Measurements from ENCODE around the gene FNBP1. TPM values are rescaled to one million over a fixed set of nuclear protein-coding genes. Genes with fewer than 3 reads are reported as not detected.

The FNBP1 gene
- total and polyA plus RNA-seq, 10 of the 15 experiments (the other 5 are each of a cell fraction or from before 2014, with no cell fraction given), result 64.5 to 353 (median 179) TPM

- TF ChIP-seq, protein P1, sequence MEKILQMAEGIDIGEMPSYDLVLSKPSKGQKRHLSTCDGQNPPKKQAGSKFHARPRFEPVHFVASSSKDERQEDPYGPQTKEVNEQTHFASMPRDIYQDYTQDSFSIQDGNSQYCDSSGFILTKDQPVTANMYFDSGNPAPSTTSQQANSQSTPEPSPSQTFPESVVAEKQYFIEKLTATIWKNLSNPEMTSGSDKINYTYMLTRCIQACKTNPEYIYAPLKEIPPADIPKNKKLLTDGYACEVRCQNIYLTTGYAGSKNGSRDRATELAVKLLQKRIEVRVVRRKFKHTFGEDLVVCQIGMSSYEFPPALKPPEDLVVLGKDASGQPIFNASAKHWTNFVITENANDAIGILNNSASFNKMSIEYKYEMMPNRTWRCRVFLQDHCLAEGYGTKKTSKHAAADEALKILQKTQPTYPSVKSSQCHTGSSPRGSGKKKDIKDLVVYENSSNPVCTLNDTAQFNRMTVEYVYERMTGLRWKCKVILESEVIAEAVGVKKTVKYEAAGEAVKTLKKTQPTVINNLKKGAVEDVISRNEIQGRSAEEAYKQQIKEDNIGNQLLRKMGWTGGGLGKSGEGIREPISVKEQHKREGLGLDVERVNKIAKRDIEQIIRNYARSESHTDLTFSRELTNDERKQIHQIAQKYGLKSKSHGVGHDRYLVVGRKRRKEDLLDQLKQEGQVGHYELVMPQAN (conservative IDR thresholded peaks at IDR 0.05), result no peak
- TF ChIP-seq, protein P2, sequence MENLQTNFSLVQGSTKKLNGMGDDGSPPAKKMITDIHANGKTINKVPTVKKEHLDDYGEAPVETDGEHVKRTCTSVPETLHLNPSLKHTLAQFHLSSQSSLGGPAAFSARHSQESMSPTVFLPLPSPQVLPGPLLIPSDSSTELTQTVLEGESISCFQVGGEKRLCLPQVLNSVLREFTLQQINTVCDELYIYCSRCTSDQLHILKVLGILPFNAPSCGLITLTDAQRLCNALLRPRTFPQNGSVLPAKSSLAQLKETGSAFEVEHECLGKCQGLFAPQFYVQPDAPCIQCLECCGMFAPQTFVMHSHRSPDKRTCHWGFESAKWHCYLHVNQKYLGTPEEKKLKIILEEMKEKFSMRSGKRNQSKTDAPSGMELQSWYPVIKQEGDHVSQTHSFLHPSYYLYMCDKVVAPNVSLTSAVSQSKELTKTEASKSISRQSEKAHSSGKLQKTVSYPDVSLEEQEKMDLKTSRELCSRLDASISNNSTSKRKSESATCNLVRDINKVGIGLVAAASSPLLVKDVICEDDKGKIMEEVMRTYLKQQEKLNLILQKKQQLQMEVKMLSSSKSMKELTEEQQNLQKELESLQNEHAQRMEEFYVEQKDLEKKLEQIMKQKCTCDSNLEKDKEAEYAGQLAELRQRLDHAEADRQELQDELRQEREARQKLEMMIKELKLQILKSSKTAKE (IDR thresholded peaks at IDR 0.05; ENCODE audit: low read depth, poor library complexity, severe bottlenecking), result no peak
- TF ChIP-seq BCL11A (IDR thresholded peaks at IDR 0.05; ENCODE audit: low read depth, low read length), result no peak
- no peak for TF ChIP-seq ATF2 (IDR thresholded peaks at IDR 0.05; ENCODE audit: low read length)
- TF ChIP-seq GABPA (IDR thresholded peaks at IDR 0.05; ENCODE audit: low read depth), result no peak
- no peak for TF ChIP-seq SUZ12 (IDR thresholded peaks at IDR 0.05; ENCODE audit: unreplicated experiment)
- peak; percentile 35; the same call in 1 of the 2 replicates for TF ChIP-seq ZBED1 (IDR thresholded peaks at IDR 0.05; ENCODE audit: borderline replicate concordance)
- no peak for TF ChIP-seq RELB (IDR thresholded peaks at IDR 0.05; ENCODE audit: low read depth)
- TF ChIP-seq TARDBP (IDR thresholded peaks at IDR 0.05; ENCODE audit: borderline replicate concordance), result no peak
- TF ChIP-seq, protein P3, sequence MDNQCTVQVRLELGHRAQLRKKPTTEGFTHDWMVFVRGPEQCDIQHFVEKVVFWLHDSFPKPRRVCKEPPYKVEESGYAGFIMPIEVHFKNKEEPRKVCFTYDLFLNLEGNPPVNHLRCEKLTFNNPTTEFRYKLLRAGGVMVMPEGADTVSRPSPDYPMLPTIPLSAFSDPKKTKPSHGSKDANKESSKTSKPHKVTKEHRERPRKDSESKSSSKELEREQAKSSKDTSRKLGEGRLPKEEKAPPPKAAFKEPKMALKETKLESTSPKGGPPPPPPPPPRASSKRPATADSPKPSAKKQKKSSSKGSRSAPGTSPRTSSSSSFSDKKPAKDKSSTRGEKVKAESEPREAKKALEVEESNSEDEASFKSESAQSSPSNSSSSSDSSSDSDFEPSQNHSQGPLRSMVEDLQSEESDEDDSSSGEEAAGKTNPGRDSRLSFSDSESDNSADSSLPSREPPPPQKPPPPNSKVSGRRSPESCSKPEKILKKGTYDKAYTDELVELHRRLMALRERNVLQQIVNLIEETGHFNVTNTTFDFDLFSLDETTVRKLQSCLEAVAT (IDR thresholded peaks at IDR 0.05), result peak; percentile 67
- no peak for TF ChIP-seq ZNF217 (IDR thresholded peaks at IDR 0.05)
- TF ChIP-seq MEF2B (IDR thresholded peaks at IDR 0.05; ENCODE audit: partially characterized antibody, poor library complexity, severe bottlenecking), result no peak
- no peak for TF ChIP-seq E2F8 (IDR thresholded peaks at IDR 0.05; ENCODE audit: low read depth, partially characterized antibody)
- TF ChIP-seq RUNX3 (IDR thresholded peaks at IDR 0.05; ENCODE audit: low read length), result peak; percentile 6; the same call in 1 of the 2 replicates
- TF ChIP-seq SPI1 (IDR thresholded peaks at IDR 0.05; ENCODE audit: borderline replicate concordance, insufficient read depth, low read depth, low read length), result peak; percentile 64; the same call in 1 of the 2 replicates
- no peak for TF ChIP-seq YY1 (IDR thresholded peaks at IDR 0.05; ENCODE audit: low read depth, low read length)
- TF ChIP-seq BACH1 (IDR thresholded peaks at IDR 0.05; ENCODE audit: borderline replicate concordance), result no peak
- no peak for TF ChIP-seq KDM1A (IDR thresholded peaks at IDR 0.05; ENCODE audit: borderline replicate concordance)
Measured at GRCh38 chr9:129995409-129996160, 47.4 kb downstream of the FNBP1 start (continued).
